ENCODE data around the gene GHR.

The GHR gene

DNA sequence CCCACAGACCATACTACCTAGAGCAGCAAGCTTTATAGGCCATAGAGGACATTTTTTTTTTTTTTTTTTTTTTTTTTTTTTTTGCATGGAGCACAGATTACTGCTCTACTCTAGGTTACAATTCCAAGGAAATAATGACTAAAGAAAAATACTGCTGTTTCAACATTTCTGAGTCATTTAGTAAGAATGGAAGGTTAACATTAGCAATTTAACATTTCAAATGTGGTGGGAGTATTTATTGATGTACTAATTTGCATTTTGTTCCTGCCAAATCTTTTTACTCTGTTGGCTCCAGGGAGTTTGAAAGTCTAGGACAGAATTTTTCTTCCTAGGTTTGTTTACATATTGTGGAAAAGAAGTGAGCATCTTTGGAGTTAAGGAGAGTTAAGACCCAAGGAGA lies 191.3 kb downstream of the GHR start:
- Histone ChIP-seq H3K27ac (replicated peaks) (no peak overlapping the region), H3K27me3 (ENCODE audit: insufficient read depth, poor library complexity, severe bottlenecking) (no peaks in the 10 kb centered on the region), H3K4me3 (replicated peaks; ENCODE audit: insufficient read depth, low read length) (no peak overlapping the region)
- TF ChIP-seq, protein P1, sequence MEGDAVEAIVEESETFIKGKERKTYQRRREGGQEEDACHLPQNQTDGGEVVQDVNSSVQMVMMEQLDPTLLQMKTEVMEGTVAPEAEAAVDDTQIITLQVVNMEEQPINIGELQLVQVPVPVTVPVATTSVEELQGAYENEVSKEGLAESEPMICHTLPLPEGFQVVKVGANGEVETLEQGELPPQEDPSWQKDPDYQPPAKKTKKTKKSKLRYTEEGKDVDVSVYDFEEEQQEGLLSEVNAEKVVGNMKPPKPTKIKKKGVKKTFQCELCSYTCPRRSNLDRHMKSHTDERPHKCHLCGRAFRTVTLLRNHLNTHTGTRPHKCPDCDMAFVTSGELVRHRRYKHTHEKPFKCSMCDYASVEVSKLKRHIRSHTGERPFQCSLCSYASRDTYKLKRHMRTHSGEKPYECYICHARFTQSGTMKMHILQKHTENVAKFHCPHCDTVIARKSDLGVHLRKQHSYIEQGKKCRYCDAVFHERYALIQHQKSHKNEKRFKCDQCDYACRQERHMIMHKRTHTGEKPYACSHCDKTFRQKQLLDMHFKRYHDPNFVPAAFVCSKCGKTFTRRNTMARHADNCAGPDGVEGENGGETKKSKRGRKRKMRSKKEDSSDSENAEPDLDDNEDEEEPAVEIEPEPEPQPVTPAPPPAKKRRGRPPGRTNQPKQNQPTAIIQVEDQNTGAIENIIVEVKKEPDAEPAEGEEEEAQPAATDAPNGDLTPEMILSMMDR (IDR thresholded peaks at IDR 0.05; ENCODE audit: insufficient read depth, low read length), result no peak
- TF ChIP-seq POLR2AphosphoS5 (IDR thresholded peaks at IDR 0.05; ENCODE audit: low read depth) (no peak), GABPA (IDR thresholded peaks at IDR 0.05; ENCODE audit: low read depth) (no peak), SPI1 (IDR thresholded peaks at IDR 0.05; ENCODE audit: borderline replicate concordance, low read depth) (no peak)
- TF ChIP-seq, protein P2, sequence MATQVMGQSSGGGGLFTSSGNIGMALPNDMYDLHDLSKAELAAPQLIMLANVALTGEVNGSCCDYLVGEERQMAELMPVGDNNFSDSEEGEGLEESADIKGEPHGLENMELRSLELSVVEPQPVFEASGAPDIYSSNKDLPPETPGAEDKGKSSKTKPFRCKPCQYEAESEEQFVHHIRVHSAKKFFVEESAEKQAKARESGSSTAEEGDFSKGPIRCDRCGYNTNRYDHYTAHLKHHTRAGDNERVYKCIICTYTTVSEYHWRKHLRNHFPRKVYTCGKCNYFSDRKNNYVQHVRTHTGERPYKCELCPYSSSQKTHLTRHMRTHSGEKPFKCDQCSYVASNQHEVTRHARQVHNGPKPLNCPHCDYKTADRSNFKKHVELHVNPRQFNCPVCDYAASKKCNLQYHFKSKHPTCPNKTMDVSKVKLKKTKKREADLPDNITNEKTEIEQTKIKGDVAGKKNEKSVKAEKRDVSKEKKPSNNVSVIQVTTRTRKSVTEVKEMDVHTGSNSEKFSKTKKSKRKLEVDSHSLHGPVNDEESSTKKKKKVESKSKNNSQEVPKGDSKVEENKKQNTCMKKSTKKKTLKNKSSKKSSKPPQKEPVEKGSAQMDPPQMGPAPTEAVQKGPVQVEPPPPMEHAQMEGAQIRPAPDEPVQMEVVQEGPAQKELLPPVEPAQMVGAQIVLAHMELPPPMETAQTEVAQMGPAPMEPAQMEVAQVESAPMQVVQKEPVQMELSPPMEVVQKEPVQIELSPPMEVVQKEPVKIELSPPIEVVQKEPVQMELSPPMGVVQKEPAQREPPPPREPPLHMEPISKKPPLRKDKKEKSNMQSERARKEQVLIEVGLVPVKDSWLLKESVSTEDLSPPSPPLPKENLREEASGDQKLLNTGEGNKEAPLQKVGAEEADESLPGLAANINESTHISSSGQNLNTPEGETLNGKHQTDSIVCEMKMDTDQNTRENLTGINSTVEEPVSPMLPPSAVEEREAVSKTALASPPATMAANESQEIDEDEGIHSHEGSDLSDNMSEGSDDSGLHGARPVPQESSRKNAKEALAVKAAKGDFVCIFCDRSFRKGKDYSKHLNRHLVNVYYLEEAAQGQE (IDR thresholded peaks at IDR 0.05; ENCODE audit: insufficient replicate concordance, low read depth), result no peak
- no peak for DNase-seq (ENCODE audit: low read depth in 1 of 2, low spot score in 1 of 2)

DNA sequence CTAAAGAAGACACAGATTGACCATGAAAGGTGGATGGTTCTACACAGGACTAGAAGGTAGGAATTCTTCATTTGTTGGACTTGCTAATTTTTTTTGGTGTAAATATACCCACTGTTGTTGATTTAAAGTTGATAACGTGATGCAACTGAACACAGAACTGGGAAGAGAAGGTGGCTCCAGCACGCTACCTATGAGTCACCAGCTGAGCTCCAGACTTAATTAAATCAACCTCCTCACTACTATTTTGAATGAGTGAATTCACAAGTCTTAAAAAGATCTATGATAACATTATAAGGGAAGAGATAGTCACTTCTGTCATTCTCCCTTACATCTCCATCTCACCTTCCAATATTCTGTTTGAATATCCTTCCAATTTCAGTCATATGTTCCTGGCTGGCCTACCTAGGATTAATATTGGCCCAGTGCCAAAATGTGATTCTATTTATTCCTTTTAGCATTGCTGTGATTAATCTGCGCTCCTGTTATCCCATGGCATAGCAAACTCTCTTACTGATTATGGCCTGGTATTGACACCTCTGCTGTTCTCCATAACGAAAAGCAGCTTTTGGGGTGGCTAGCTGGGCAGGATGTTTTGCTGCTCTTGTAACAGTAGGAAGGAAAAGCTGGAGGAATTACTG lies 197.5 kb downstream of the GHR start:
- Histone ChIP-seq H3K4me3 (replicated peaks; ENCODE audit: insufficient read depth, low read length) (no peak overlapping the region), H3K27ac (replicated peaks) (no peak overlapping the region), H3K27me3 (ENCODE audit: insufficient read depth, poor library complexity, severe bottlenecking) (no peaks in the 10 kb centered on the region)
- TF ChIP-seq, protein P1 (IDR thresholded peaks at IDR 0.05; ENCODE audit: insufficient read depth, low read length), result no peak
- TF ChIP-seq POLR2AphosphoS5 (IDR thresholded peaks at IDR 0.05; ENCODE audit: low read depth) (no peak), GABPA (IDR thresholded peaks at IDR 0.05; ENCODE audit: low read depth) (no peak), SPI1 (IDR thresholded peaks at IDR 0.05; ENCODE audit: borderline replicate concordance, low read depth) (no peak)
- TF ChIP-seq, protein P2 (IDR thresholded peaks at IDR 0.05; ENCODE audit: insufficient replicate concordance, low read depth), result no peak
- DNase-seq (ENCODE audit: low read depth in 1 of 2, low spot score in 1 of 2), result no peak

DNA sequence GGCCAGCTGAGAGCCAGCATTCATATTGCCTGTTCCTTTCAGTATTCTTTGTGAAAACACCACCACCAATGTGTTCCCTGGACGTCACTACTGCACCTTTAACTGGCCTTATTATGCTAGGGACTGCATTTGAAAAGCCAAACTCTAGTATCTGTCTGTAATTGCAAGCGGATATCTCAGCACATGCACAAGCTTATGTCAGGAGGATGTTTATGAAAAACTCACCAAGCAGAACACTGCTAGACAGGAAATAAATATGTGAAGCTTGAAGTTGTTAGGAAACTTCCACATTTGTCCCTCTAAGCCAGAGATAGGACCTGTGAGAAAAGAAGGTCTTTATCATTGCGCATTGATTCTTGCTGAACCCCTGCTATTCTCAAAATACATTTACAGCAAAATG lies 198.0 kb downstream of the GHR start:
- no peak overlapping the region for H3K27ac ChIP-seq (replicated peaks)
- H3K4me3 ChIP-seq (replicated peaks; ENCODE audit: insufficient read depth, low read length), result no peak overlapping the region
- H3K27me3 ChIP-seq (ENCODE audit: insufficient read depth, poor library complexity, severe bottlenecking), result no peaks in the 10 kb centered on the region
- TF ChIP-seq, protein P2 (IDR thresholded peaks at IDR 0.05; ENCODE audit: insufficient replicate concordance, low read depth), result no peak
- TF ChIP-seq SPI1 (IDR thresholded peaks at IDR 0.05; ENCODE audit: borderline replicate concordance, low read depth) (no peak), POLR2AphosphoS5 (IDR thresholded peaks at IDR 0.05; ENCODE audit: low read depth) (no peak), GABPA (IDR thresholded peaks at IDR 0.05; ENCODE audit: low read depth) (no peak)
- TF ChIP-seq, protein P1 (IDR thresholded peaks at IDR 0.05; ENCODE audit: insufficient read depth, low read length), result no peak
- no peak for DNase-seq (ENCODE audit: low read depth in 1 of 2, low spot score in 1 of 2)

Data from HL-60 (cell line).